Heart left ventricle (tissue), 16 donors: ENCODE results near the gene MAP3K7CL. TPM values are rescaled to one million over a fixed set of nuclear protein-coding genes. Genes with fewer than 3 reads are reported as not detected.

Experiments
- ATAC-seq, 4 donors: fragments of 200-7000 bp; cut with Tn5 transposase; one replicate each; pipeline ENCODE4 v1.9.1; 2020 to 2022; ENCODE audit warnings: moderate library complexity in 4 of 4, mild to moderate bottlenecking in 3 of 4, moderate number of reproducible peaks in 1 of 4
- DNase-seq, 5 donors: peaks; one replicate each; pipeline ENCODE4 v3.0.0-alpha.2; 2020
- H3K27ac ChIP-seq, 12 donors: fragments of 200-600 bp; sonication (generic) in 4 of 12; one replicate each; pipeline versions ENCODE4 v1.5.0 to v1.8.0; 2016 to 2022; ENCODE audit warnings: mild to moderate bottlenecking in 2 of 12
- H3K27me3 ChIP-seq, 9 donors: fragments of 200-600 bp; sonication (generic) in 2 of 9; one replicate each; pipeline versions ENCODE4 v1.5.1 to v1.8.0; 2016 to 2022; ENCODE audit warnings: mild to moderate bottlenecking in 3 of 9
- H3K36me3 ChIP-seq, 9 donors: fragments of 200-600 bp; sonication (generic) in 2 of 9; one replicate each; pipeline versions ENCODE4 v1.5.0 to v1.8.0; 2018 to 2022; ENCODE audit warnings: mild to moderate bottlenecking in 2 of 9
- H3K4me1 ChIP-seq, 12 donors: fragments of 200-600 bp; sonication (generic) in 4 of 12; one replicate each; pipeline versions ENCODE4 v1.5.0 to v1.8.0; 2016 to 2022; ENCODE audit warnings: mild to moderate bottlenecking in 3 of 12
- H3K4me3 ChIP-seq, 12 donors: fragments of 200-600 bp; sonication (generic) in 4 of 12; one replicate each; pipeline versions ENCODE4 v1.5.0 to v1.8.0; 2017 to 2022; ENCODE audit warnings: mild to moderate bottlenecking in 9 of 12, moderate library complexity in 4 of 12
- H3K9me3 ChIP-seq, 12 donors: fragments of 200-600 bp; sonication (generic) in 4 of 12; one replicate each; pipeline versions ENCODE4 v1.5.0 to v1.8.0; 2016 to 2022; ENCODE audit warnings: mild to moderate bottlenecking in 1 of 12
- CTCF ChIP-seq, 12 donors: fragments of 200-600 bp; sonication (generic) in 4 of 12; IDR thresholded peaks; one replicate each; pipeline versions ENCODE4 v1.5.0 to v1.8.0; 2018 to 2022; ENCODE audit warnings: antibody characterized with exemption in 12 of 12, mild to moderate bottlenecking in 5 of 12
- POLR2A ChIP-seq, 2 donors: fragments of 450-650 bp; IDR thresholded peaks; one replicate each; pipeline ENCODE4 v1.6.1; 2017; ENCODE audit warnings: antibody characterized with exemption in 2 of 2, mild to moderate bottlenecking in 2 of 2, moderate library complexity in 2 of 2
- WGBS, 4 donors: extraction: QIAGEN DNeasy Blood & Tissue Kit in 2 of 4; methylation state at CpG; one replicate each; pipeline versions ENCODE4 v1.1.5 to v1.1.7; 2013 to 2018; 5-methylcytosine and 5-hydroxymethylcytosine counted together
- intact Hi-C, 10 donors: fragments of 100-400 bp; cut with DNase I; formaldehyde crosslinking; loops; one replicate each; pipeline versions ENCODE4 v1.11.1 to v1.14.2; 2022
- polyA plus RNA-seq, 2 donors: library from polyadenylated mRNA; stranded (reverse); fragments of 200-250 nt; gene quantifications; one replicate each; pipeline ENCODE4 v1.2.3, GENCODE V29; 2013
- total RNA-seq, 9 donors: library from RNA; depleted of rRNA in 2 of 9; stranded (reverse); fragments of >200 nt in 2 of 9; fragmentation: NEBNext Ultra II Directional in 3 of 9; extraction: Animal tissue kit (Norgen Biotek cat#: 25700) in 3 of 9; gene quantifications; one replicate each; pipeline versions ENCODE4 v1.1.0 to v1.2.4, GENCODE V29; 2016 to 2023
- donor health status: ischemic (EF 13 %, LVEDD 7.1; RV severe dilation, severe dysfunction).
- donor health status: healthy with polysubstance abuse.
- donor health status: DM: no; HTN: yes; CAD: no.
- donor health status: DM: no; HTN: no; CAD: no.
- donor health status: ischemic (EF 25% LVEDD 6.9; RV normal size, moderate dysfunction).
- donor health status: ischemic (EF 25% LVEDD 5.7; RV mildly dilated, moderate dysfunction).
- donor health status: healthy.
- donor health status: DM: yes; HTN: yes; CAD: no.
- donor health status: ischemic (EF 35%, LVEDD 5.7; RV mildly dilated, moderate dysfunction).
- donor health status: nonischemic (EF 11% LVEDD 7.7; RV severe dilation, severe dysfunction).
- donor health status: DM: yes; HTN: yes; CAD: no.
- donor health status: PGD.
- donor health status: ischemic (EF 29% LVEDD 5.4; RV normal size, mild dysfunction).
- donor health status: nonischemic (EF 23%, LVEDD 6.1; RV moderate dilation, normal function).

Gene MAP3K7CL
- total and polyA plus RNA-seq, 11 donors, result 0.64 to 25.2 (median 6.3) TPM

DNA sequence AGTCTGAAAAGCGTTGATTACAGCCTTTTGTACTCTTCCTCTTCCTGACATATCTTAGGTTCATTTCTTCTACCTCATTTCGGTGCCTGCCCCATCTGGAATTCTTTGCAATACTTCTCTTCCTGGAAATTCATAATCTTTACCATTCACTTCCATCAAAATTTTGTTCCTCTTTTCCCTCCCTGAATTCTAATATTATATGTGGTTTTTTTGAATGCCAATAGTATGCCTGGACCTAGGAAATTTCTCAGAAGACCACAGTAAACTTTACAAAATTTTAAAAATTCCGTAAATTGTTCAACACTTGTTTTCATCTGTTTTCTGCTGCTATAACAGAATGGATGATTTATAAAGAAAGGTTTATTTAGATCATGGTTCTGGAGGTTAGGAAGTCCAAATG is 76.8 kb downstream of the MAP3K7CL start:
- Histone ChIP-seq H3K4me3 (no peak overlapping the region), H3K4me1 (peaks cover 0 to 33% (median 2%) of the 10 kb centered on the region in 12 donors), H3K9me3 (peaks cover 0 to 7% (median 0%) of the 10 kb centered on the region in 12 donors), H3K27ac (peak overlapping the region in 1 of 12 donors; percentile 88), H3K27me3 (no peaks in the 10 kb centered on the region), H3K36me3 (no peaks in the 10 kb centered on the region)
- intact Hi-C loops, result no loop called here
- TF ChIP-seq POLR2A (IDR thresholded peaks at IDR 0.05), result no peak
- no peak for TF ChIP-seq CTCF (IDR thresholded peaks at IDR 0.05)
- no peak for DNase-seq
- 86 to 93% (median 88%) methylated on average over 3 of the region's 3 CpGs for WGBS, 4 donors
- no peak for ATAC-seq

DNA sequence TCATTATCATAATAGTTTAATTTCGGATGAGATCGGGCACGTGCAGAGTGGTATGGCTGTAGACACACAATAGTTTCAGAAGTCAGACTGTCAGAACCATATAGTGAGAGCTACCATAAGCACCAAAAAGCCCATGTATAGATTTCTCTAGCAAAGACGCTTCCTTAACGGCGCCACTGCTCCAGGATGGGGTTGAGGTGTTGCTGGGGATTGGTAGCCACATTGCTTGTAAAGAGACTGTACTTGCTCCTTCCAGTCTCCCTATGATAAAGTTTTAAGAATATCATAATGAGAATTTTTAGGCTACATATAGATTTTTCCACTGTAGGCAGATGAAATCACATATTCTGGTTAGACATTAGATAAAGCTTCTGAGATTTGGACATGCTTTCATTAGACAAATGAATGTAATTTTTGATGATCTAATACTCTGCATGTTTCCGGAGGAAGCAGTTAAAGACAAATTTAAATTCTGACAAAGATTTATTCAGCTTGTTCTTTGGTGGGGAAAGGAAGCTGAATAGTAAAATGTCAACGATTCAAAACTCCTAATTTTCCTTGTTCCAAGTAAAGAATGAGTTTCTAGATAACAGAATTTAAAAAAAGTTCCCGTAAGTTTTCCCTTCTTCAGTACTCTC is 77.7 kb downstream of the MAP3K7CL start:
- no peaks in the 10 kb centered on the region for H3K9me3 ChIP-seq
- no peak for TF ChIP-seq CTCF (IDR thresholded peaks at IDR 0.05)
- TF ChIP-seq POLR2A (IDR thresholded peaks at IDR 0.05), result no peak
- WGBS, 4 donors, result 55 to 66% (median 57%) methylated on average over 9 of the region's 9 CpGs
- H3K27ac ChIP-seq, result peak overlapping the region in 9 of 12 donors; percentile 5 to 88 (median 44)
- H3K4me1 ChIP-seq, result peaks cover 0 to 33% (median 2%) of the 10 kb centered on the region in 12 donors
- no peaks in the 10 kb centered on the region for H3K36me3 ChIP-seq
- ATAC-seq (peak in 1 of 4 donors; percentile 11), DNase-seq (no peak)
- peak overlapping the region in 1 of 12 donors; percentile 0 for H3K4me3 ChIP-seq
- intact Hi-C loops, result no loop called here
- no peaks in the 10 kb centered on the region for H3K27me3 ChIP-seq

GRCh38 chr21:29208682-29209059 is 78.2 kb downstream of the MAP3K7CL start:
- no peaks in the 10 kb centered on the region for H3K27me3 ChIP-seq
- H3K4me1 ChIP-seq, result peaks cover 0 to 33% (median 2%) of the 10 kb centered on the region in 12 donors
- peak overlapping the region in 1 of 12 donors; percentile 0 for H3K4me3 ChIP-seq
- ATAC-seq, result peak in 3 of 4 donors; percentile 52 to 77 (median 56)
- TF ChIP-seq POLR2A (IDR thresholded peaks at IDR 0.05) (no peak), CTCF (IDR thresholded peaks at IDR 0.05) (no peak)
- peak overlapping the region in 11 of 12 donors; percentile 5 to 88 (median 35) for H3K27ac ChIP-seq
- 32 to 58% (median 37%) methylated on average over 1 of the region's 1 CpG for WGBS, 4 donors
- no peaks in the 10 kb centered on the region for H3K36me3 ChIP-seq
- intact Hi-C loops, result no loop called here
- H3K9me3 ChIP-seq, result no peaks in the 10 kb centered on the region
- DNase-seq, result no peak

DNA sequence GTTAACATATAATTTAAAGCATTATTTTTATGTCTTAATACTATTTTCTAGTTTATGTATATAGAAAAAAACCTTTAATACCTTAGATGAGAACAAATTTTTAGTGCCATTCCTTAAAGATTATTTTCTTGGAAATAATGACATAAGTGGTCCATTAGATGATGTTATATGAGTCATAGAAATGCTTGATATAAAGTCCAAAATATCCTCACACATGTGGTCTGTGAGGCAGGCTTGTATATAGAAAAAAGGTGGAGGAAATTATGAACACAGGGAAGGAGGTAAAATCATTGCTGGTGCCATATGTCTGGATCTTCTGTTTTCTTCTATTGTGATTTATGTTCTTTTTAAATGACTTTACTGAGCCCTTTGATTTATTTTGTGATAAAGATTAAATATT is 79.3 kb downstream of the MAP3K7CL start:
- peak overlapping the region in 1 of 12 donors; percentile 88 for H3K27ac ChIP-seq

More for the DNA sequence above, 79.3 kb downstream of the MAP3K7CL start:
- no peak for ATAC-seq
- no peaks in the 10 kb centered on the region for H3K9me3 ChIP-seq
- DNase-seq, result no peak
- H3K27me3 ChIP-seq, result no peaks in the 10 kb centered on the region
- H3K4me3 ChIP-seq, result no peak overlapping the region
- no peaks in the 10 kb centered on the region for H3K36me3 ChIP-seq
- TF ChIP-seq CTCF (IDR thresholded peaks at IDR 0.05), result no peak
- no peak for TF ChIP-seq POLR2A (IDR thresholded peaks at IDR 0.05)
- intact Hi-C loops, result no loop called here
- peaks cover 0 to 33% (median 2%) of the 10 kb centered on the region in 12 donors for H3K4me1 ChIP-seq
